H9 (cell line): Measurements from ENCODE around the gene MSMP. TPM values are rescaled to one million over a fixed set of nuclear protein-coding genes. Genes with fewer than 3 reads are reported as not detected.

Experiments used
- DNase-seq: peaks from one replicate; pipeline ENCODE4 v3.0.0-alpha.2; 2017
- H2AFZ ChIP-seq: one replicate; pipeline ENCODE4 v1.6.1; 2013; ENCODE audit warnings: mild to moderate bottlenecking, low read length, control low read depth, moderate library complexity
- H2AK5ac ChIP-seq: 2 replicates; pipeline ENCODE4 v1.6.1; 2013; ENCODE audit warnings: low read length, control low read depth, mixed read lengths; ENCODE audit not compliant: insufficient read length
- H2BK120ac ChIP-seq: one replicate; pipeline ENCODE4 v1.6.1; 2013; ENCODE audit warnings: low read depth, mild to moderate bottlenecking, low read length, control low read depth, inconsistent platforms; ENCODE audit not compliant: poor library complexity, severe bottlenecking
- H2BK12ac ChIP-seq: 2 replicates; pipeline ENCODE4 v1.6.1; 2013; ENCODE audit warnings: low read length, control low read depth, mixed read lengths, low read depth; ENCODE audit not compliant: insufficient read length
- H2BK15ac ChIP-seq: 2 replicates; pipeline ENCODE4 v1.6.1; 2013; ENCODE audit warnings: low read depth, low read length, control low read depth
- H2BK20ac ChIP-seq: one replicate; pipeline ENCODE4 v1.6.1; 2013; ENCODE audit warnings: low read depth, mild to moderate bottlenecking, low read length, control low read depth, inconsistent platforms; ENCODE audit not compliant: poor library complexity, severe bottlenecking
- H2BK5ac ChIP-seq: 2 replicates; pipeline ENCODE4 v1.6.1; 2013; ENCODE audit warnings: low read length, control low read depth, mixed read lengths; ENCODE audit not compliant: insufficient read length
- H3K14ac ChIP-seq: 2 replicates; pipeline ENCODE4 v1.6.1; 2013; ENCODE audit warnings: low read length, control low read depth; ENCODE audit not compliant: insufficient read depth
- H3K18ac ChIP-seq: 2 replicates; pipeline ENCODE4 v1.6.1; 2013; ENCODE audit warnings: low read depth, mild to moderate bottlenecking, mixed read lengths, low read length, control low read depth; ENCODE audit not compliant: insufficient read length
- H3K23ac ChIP-seq: 2 replicates; pipeline ENCODE4 v1.6.1; 2013; ENCODE audit warnings: low read length, control low read depth, mixed read lengths, low read depth; ENCODE audit not compliant: insufficient read length
- H3K23me2 ChIP-seq: 2 replicates; pipeline ENCODE4 v1.6.1; 2013; ENCODE audit warnings: low read depth, mild to moderate bottlenecking, mixed read lengths, low read length, control low read depth; ENCODE audit not compliant: insufficient read length, poor library complexity, severe bottlenecking
- H3K27ac ChIP-seq: 2 replicates; pipeline ENCODE4 v1.5.1; 2013; ENCODE audit warnings: low read length, control low read depth, mixed read lengths, low read depth; ENCODE audit not compliant: insufficient read length
- H3K27me3 ChIP-seq: 2 replicates; pipeline ENCODE4 v1.6.1; 2013; ENCODE audit warnings: low read length, control low read depth, inconsistent platforms; ENCODE audit not compliant: insufficient read depth
- H3K4ac ChIP-seq: 2 replicates; pipeline ENCODE4 v1.6.1; 2013; ENCODE audit warnings: low read depth, mild to moderate bottlenecking, control low read depth, inconsistent platforms, low read length, moderate library complexity
- H3K4me1 ChIP-seq: 2 replicates; pipeline ENCODE4 v1.6.1; 2013; ENCODE audit warnings: low read length, control low read depth, inconsistent platforms; ENCODE audit not compliant: insufficient read depth
- H3K4me2 ChIP-seq: 2 replicates; pipeline ENCODE4 v1.6.1; 2013; ENCODE audit warnings: low read length, control low read depth, mixed read lengths; ENCODE audit not compliant: insufficient read length, insufficient read depth
- H3K56ac ChIP-seq: 2 replicates; pipeline ENCODE4 v1.6.1; 2013; ENCODE audit warnings: low read depth, mild to moderate bottlenecking, mixed read lengths, low read length, control low read depth; ENCODE audit not compliant: insufficient read length
- H3K79me1 ChIP-seq: 2 replicates; pipeline ENCODE4 v1.6.1; 2013; ENCODE audit warnings: low read depth, mild to moderate bottlenecking, moderate library complexity, low read length, control low read depth, inconsistent platforms; ENCODE audit not compliant: insufficient read depth, poor library complexity, severe bottlenecking
- H3K79me2 ChIP-seq: 2 replicates; pipeline ENCODE4 v1.6.1; 2013; ENCODE audit warnings: low read length, control low read depth, inconsistent platforms; ENCODE audit not compliant: insufficient read depth
- H3K9ac ChIP-seq: 2 replicates; pipeline ENCODE4 v1.6.1; 2013; ENCODE audit warnings: low read length, control low read depth, mixed read lengths; ENCODE audit not compliant: insufficient read length; ENCODE audit errors: extremely low read depth
- H3K9me3 ChIP-seq: one replicate; pipeline ENCODE4 v1.6.1; 2013; ENCODE audit warnings: low read depth, low read length, inconsistent platforms; ENCODE audit not compliant: control insufficient read depth
- H3T11ph ChIP-seq: one replicate; pipeline ENCODE4 v1.6.1; 2013; ENCODE audit warnings: mild to moderate bottlenecking, low read length, control low read depth, inconsistent platforms
- H4K20me1 ChIP-seq: one replicate; pipeline ENCODE4 v1.6.1; 2013; ENCODE audit not compliant: control insufficient read depth, insufficient read length, insufficient read depth
- H4K5ac ChIP-seq: 2 replicates; pipeline ENCODE4 v1.6.1; 2013; ENCODE audit warnings: low read depth, mild to moderate bottlenecking, mixed read lengths, low read length, control low read depth; ENCODE audit not compliant: insufficient read length
- H4K8ac ChIP-seq: replicated peaks from 2 replicates; pipeline ENCODE4 v1.6.1; 2013; ENCODE audit warnings: low read length, control low read depth, mixed read lengths, low read depth; ENCODE audit not compliant: insufficient read length
- H4K91ac ChIP-seq: 2 replicates; pipeline ENCODE4 v1.6.1; 2013; ENCODE audit warnings: low read depth, mild to moderate bottlenecking, moderate library complexity, mixed read lengths, low read length, control low read depth; ENCODE audit not compliant: insufficient read length
- H3K27ac Mint-ChIP-seq, 3 experiments: 2 replicates in 2 of 3; 3 replicates in 1 of 3; pipeline ENCODE4 v1.8.0; 2020 to 2021; ENCODE audit warnings: mixed read lengths in 3 of 3, mild to moderate bottlenecking in 1 of 3, moderate library complexity in 1 of 3
- H3K27me3 Mint-ChIP-seq: 2 replicates; pipeline ENCODE4 v1.8.0; 2021; ENCODE audit warnings: low read depth, mild to moderate bottlenecking, moderate library complexity, mixed read lengths
- H3K36me3 Mint-ChIP-seq, 3 experiments: 2 replicates in 2 of 3; 3 replicates in 1 of 3; pipeline ENCODE4 v1.8.0; 2020 to 2021; ENCODE audit warnings: low read depth in 3 of 3, mixed read lengths in 3 of 3; ENCODE audit not compliant: insufficient read depth in 1 of 3
- H3K4me1 Mint-ChIP-seq, 2 experiments: 2 replicates each; pipeline ENCODE4 v1.8.0; 2020; ENCODE audit warnings: mixed read lengths in 2 of 2
- H3K4me3 Mint-ChIP-seq, 2 experiments: 2 replicates in 1 of 2; 3 replicates in 1 of 2; pipeline ENCODE4 v1.8.0; 2020 to 2021; ENCODE audit warnings: mild to moderate bottlenecking in 2 of 2, mixed read lengths in 2 of 2, moderate library complexity in 1 of 2
- H3K9me3 Mint-ChIP-seq, 2 experiments: 2 replicates in 1 of 2; 3 replicates in 1 of 2; pipeline ENCODE4 v1.8.0; 2020; ENCODE audit warnings: mild to moderate bottlenecking in 2 of 2, mixed read lengths in 2 of 2, moderate library complexity in 1 of 2
- WGBS: extraction: QIAGEN DNeasy Blood & Tissue Kit; methylation state at CpG from one replicate; pipeline ENCODE4 v1.1.7; 2013; ENCODE audit warnings: missing lambda C conversion rate, low lambda C conversion rate, mixed read lengths; ENCODE audit not compliant: insufficient read length; ENCODE audit errors: extremely low coverage; 5-methylcytosine and 5-hydroxymethylcytosine counted together
- total RNA-seq: library from RNA; stranded (reverse); gene quantifications from 2 replicates; pipeline ENCODE4 v1.2.1, GENCODE V29; 2021
- TF ChIP-seq, protein P1 (sequence below): fragments of 200-600 bp; sonication (generic); conservative IDR thresholded peaks from 3 replicates; pipeline ENCODE4 v1.8.0; 2021; ENCODE audit warnings: antibody characterized with exemption, mild to moderate bottlenecking

MSMP gene
- total RNA-seq, 1 experiment from 2014 or later: 0.83 TPM

DNA sequence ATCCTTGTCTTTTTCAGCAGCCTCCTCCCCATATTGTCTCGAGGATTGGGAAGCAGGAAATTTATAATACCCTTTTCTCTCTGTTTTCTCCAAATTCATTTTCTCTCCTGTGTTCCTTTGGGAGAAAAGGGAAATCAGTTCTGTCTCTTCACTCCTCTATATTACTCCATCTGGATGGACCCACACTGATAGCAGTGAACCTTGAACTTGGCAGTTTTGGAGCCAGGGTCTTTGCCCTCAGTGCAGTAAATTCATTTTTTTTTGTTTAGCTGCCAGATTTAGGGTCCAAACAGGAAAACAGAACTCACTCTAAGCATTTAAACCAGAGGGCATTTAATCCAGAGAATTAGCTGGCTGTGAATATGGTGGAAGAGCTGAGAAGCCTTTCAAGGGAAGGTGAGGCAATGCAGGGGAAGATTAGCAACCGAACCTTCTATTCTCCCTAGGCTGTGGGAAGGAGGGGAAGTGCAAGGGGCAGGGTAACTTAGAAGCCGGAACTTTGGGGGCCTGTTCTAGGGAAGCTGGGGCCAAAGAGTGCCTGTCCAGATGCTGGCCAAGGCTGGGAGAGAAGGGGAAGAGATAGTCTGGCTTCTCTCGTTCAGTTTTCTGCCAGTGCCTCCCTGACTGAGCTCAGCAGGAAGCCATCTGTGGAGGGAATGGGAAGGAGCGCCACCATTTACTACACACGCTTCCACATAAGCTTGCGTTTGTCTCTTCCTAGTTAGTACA is 21.0 kb upstream of the MSMP start:
- no peak for DNase-seq
- no peak overlapping the region; the same call in 1 of the 2 replicates for H3K14ac ChIP-seq

More for the DNA sequence above, 21.0 kb upstream of the MSMP start:
- peak overlapping the region in 2 of 3 experiments; percentile 41 to 70; a peak in 5 of 7 replicates for H3K27ac Mint-ChIP-seq
- Histone ChIP-seq H3K4ac (no peak overlapping the region), H3K18ac (no peak overlapping the region), H2AK5ac (no peak overlapping the region), H2BK120ac (no peak overlapping the region), H3K4me2 (peak overlapping the region; percentile 30), H3K9ac (peak overlapping the region; percentile 37), H3K79me1 (no peaks in the 10 kb centered on the region), H3K27ac (peak overlapping the region; percentile 57), H3K56ac (no peak overlapping the region), H4K20me1 (no peaks in the 10 kb centered on the region), H2BK12ac (no peak overlapping the region), H2BK20ac (no peak overlapping the region), H3K79me2 (no peaks in the 10 kb centered on the region), H2AFZ (no peak overlapping the region), H4K8ac (no peak overlapping the region), H3K27me3 (no peaks in the 10 kb centered on the region), H3K9me3 (no peaks in the 10 kb centered on the region), H2BK5ac (no peak overlapping the region), H3T11ph (no peak overlapping the region), H4K91ac (no peak overlapping the region), H3K23me2 (no peaks in the 10 kb centered on the region), H4K5ac (no peak overlapping the region), H3K4me1 (peaks cover 4% of the 10 kb centered on the region; the same call in 1 of the 2 replicates), H3K23ac (no peak overlapping the region), H2BK15ac (no peak overlapping the region; the same call in 1 of the 2 replicates)
- H3K27me3 Mint-ChIP-seq: no peaks in the 10 kb centered on the region
- WGBS: no CpG with 5 or more reads among the region's 7 CpGs
- H3K9me3 Mint-ChIP-seq: no peaks in the 10 kb centered on the region
- H3K4me3 Mint-ChIP-seq: no peak overlapping the region; a peak in 1 of 5 replicates
- peaks cover 0 to under 1% (median 0%) of the 10 kb centered on the region in 3 experiments; a peak in 2 of 7 replicates for H3K36me3 Mint-ChIP-seq
- H3K4me1 Mint-ChIP-seq: peaks cover 15 to 19% of the 10 kb centered on the region in 2 experiments
- TF ChIP-seq, protein P1, sequence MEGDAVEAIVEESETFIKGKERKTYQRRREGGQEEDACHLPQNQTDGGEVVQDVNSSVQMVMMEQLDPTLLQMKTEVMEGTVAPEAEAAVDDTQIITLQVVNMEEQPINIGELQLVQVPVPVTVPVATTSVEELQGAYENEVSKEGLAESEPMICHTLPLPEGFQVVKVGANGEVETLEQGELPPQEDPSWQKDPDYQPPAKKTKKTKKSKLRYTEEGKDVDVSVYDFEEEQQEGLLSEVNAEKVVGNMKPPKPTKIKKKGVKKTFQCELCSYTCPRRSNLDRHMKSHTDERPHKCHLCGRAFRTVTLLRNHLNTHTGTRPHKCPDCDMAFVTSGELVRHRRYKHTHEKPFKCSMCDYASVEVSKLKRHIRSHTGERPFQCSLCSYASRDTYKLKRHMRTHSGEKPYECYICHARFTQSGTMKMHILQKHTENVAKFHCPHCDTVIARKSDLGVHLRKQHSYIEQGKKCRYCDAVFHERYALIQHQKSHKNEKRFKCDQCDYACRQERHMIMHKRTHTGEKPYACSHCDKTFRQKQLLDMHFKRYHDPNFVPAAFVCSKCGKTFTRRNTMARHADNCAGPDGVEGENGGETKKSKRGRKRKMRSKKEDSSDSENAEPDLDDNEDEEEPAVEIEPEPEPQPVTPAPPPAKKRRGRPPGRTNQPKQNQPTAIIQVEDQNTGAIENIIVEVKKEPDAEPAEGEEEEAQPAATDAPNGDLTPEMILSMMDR: no peak
